GM12878 (cell line): Measurements from ENCODE around the gene PRICKLE3.

Experiments
- CEBPB ChIP-seq, 2 experiments: fragments of 150-350 bp in 1 of 2; IDR thresholded peaks; 2 replicates each; pipeline ENCODE4 v1.6.1; 2012 to 2014; ENCODE audit warnings: low read depth in 2 of 2, low read length in 2 of 2, borderline replicate concordance in 1 of 2, inconsistent platforms in 1 of 2
- CHD2 ChIP-seq: IDR thresholded peaks from 2 replicates; pipeline ENCODE4 v1.6.1; 2011; ENCODE audit warnings: low read depth, low read length, improper control_type of control experiment, borderline replicate concordance
- MYC ChIP-seq: IDR thresholded peaks from 2 replicates; pipeline ENCODE4 v1.6.1; 2011; ENCODE audit warnings: mild to moderate bottlenecking, low read length, moderate library complexity, inconsistent platforms; ENCODE audit not compliant: insufficient read depth, insufficient replicate concordance, insufficient read length, severe bottlenecking
- POLR2A ChIP-seq: IDR thresholded peaks from 2 replicates; pipeline ENCODE4 v1.6.1; 2011; ENCODE audit warnings: low read depth, mild to moderate bottlenecking, low read length
- SP1 ChIP-seq: IDR thresholded peaks from one replicate; pipeline ENCODE4 v1.6.1; 2011; ENCODE audit warnings: low read depth, low read length
- SPI1 ChIP-seq: IDR thresholded peaks from 2 replicates; pipeline ENCODE4 v1.6.1; 2011; ENCODE audit warnings: low read depth, mild to moderate bottlenecking, low read length, moderate library complexity, borderline replicate concordance; ENCODE audit not compliant: insufficient read depth
- YY1 ChIP-seq: IDR thresholded peaks from 2 replicates; pipeline ENCODE4 v1.6.1; 2011; ENCODE audit warnings: low read depth, mild to moderate bottlenecking, low read length
- ZNF384 ChIP-seq: IDR thresholded peaks from 2 replicates; pipeline ENCODE4 v1.6.1; 2012; ENCODE audit warnings: low read depth, mild to moderate bottlenecking, low read length, improper control_type of control experiment, borderline replicate concordance
- TF ChIP-seq, protein P1 (sequence below), 3 experiments: IDR thresholded peaks in 2 of 3; conservative IDR thresholded peaks in 1 of 3; 2 replicates each; pipeline ENCODE4 v1.5.1; 2011; ENCODE audit warnings: low read depth in 3 of 3, low read length in 3 of 3, mild to moderate bottlenecking in 3 of 3, control low read depth in 2 of 3, moderate library complexity in 2 of 3, inconsistent platforms in 1 of 3, mixed read lengths in 1 of 3; ENCODE audit not compliant: control insufficient read depth in 2 of 3, insufficient read depth in 1 of 3; ENCODE audit errors: extremely low read depth in 1 of 3
- TF ChIP-seq, protein P2 (sequence below): IDR thresholded peaks from 2 replicates; pipeline ENCODE4 v1.6.1; 2012; ENCODE audit warnings: low read depth, low read length, improper control_type of control experiment
- TF ChIP-seq, protein P3 (sequence below): fragments of 450-650 bp; IDR thresholded peaks from 2 replicates; pipeline ENCODE4 v1.6.1; 2016; ENCODE audit warnings: mild to moderate bottlenecking
- TF ChIP-seq, protein P4 (sequence below): IDR thresholded peaks from 2 replicates; pipeline ENCODE4 v1.6.1; 2011; ENCODE audit warnings: low read depth, mild to moderate bottlenecking, low read length, moderate library complexity, borderline replicate concordance; ENCODE audit errors: extremely low read depth

DNA sequence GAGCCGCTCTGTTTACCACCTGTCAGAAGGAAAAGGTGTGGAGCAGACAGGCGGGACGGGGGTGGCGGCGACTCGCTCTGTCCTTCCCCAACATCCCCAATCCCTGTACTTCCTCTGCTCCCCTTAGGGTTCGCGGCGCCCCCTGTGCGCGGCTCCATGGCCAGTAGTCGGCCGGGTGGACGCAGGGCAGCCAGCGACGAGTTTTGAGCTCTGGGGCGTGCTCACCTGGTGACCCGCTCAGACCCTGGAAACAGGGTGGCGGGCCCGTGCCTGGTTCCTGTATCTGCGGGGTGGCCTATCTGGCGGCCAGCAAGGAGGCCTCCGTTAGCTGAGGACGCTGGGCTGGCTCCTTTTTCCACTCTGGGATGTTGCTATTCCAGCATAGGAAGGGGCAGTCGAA is 29.0 kb downstream of the PRICKLE3 start:
- TF ChIP-seq YY1 (no peak), SP1 (no peak), CEBPB (IDR thresholded peaks at IDR 0.05; ENCODE audit: borderline replicate concordance in 1 of 2, low read depth in 2 of 2, low read length in 2 of 2) (no peak), POLR2A (no peak), MYC (no peak), SPI1 (no peak), CHD2 (no peak), ZNF384 (no peak)
- TF ChIP-seq, protein P1, sequence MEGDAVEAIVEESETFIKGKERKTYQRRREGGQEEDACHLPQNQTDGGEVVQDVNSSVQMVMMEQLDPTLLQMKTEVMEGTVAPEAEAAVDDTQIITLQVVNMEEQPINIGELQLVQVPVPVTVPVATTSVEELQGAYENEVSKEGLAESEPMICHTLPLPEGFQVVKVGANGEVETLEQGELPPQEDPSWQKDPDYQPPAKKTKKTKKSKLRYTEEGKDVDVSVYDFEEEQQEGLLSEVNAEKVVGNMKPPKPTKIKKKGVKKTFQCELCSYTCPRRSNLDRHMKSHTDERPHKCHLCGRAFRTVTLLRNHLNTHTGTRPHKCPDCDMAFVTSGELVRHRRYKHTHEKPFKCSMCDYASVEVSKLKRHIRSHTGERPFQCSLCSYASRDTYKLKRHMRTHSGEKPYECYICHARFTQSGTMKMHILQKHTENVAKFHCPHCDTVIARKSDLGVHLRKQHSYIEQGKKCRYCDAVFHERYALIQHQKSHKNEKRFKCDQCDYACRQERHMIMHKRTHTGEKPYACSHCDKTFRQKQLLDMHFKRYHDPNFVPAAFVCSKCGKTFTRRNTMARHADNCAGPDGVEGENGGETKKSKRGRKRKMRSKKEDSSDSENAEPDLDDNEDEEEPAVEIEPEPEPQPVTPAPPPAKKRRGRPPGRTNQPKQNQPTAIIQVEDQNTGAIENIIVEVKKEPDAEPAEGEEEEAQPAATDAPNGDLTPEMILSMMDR (IDR thresholded peaks at IDR 0.05 in 2 of 3, conservative IDR thresholded peaks at IDR 0.05 in 1 of 3; ENCODE audit: control insufficient read depth in 2 of 3, extremely low read depth in 1 of 3, insufficient read depth in 1 of 3, low read depth in 3 of 3, low read length in 3 of 3) = no peak
- TF ChIP-seq, protein P2, sequence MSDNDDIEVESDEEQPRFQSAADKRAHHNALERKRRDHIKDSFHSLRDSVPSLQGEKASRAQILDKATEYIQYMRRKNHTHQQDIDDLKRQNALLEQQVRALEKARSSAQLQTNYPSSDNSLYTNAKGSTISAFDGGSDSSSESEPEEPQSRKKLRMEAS = no peak
- TF ChIP-seq, protein P3, sequence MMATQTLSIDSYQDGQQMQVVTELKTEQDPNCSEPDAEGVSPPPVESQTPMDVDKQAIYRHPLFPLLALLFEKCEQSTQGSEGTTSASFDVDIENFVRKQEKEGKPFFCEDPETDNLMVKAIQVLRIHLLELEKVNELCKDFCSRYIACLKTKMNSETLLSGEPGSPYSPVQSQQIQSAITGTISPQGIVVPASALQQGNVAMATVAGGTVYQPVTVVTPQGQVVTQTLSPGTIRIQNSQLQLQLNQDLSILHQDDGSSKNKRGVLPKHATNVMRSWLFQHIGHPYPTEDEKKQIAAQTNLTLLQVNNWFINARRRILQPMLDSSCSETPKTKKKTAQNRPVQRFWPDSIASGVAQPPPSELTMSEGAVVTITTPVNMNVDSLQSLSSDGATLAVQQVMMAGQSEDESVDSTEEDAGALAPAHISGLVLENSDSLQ = no peak
- TF ChIP-seq, protein P4, sequence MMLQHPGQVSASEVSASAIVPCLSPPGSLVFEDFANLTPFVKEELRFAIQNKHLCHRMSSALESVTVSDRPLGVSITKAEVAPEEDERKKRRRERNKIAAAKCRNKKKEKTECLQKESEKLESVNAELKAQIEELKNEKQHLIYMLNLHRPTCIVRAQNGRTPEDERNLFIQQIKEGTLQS = no peak
